Prostate gland (tissue), 2 donors: Measurements from ENCODE around the gene APOD.

Experiments used
- CTCF ChIP-seq, 4 experiments: fragments of 200-600 bp in 2 of 4; fragments of 450-650 bp in 2 of 4; sonication (generic) in 2 of 4; IDR thresholded peaks; 1 replicate in 3 of 4; 2 replicates in 1 of 4; pipeline ENCODE4 v1.5.1; 2016 to 2019; ENCODE audit warnings: antibody characterized with exemption in 4 of 4, mild to moderate bottlenecking in 2 of 4, moderate library complexity in 2 of 4
- POLR2A ChIP-seq: fragments of 450-650 bp; IDR thresholded peaks from one replicate; pipeline ENCODE4 v1.6.1; 2016; ENCODE audit warnings: antibody characterized with exemption, mild to moderate bottlenecking
- POLR2AphosphoS5 ChIP-seq: sonication (generic); formaldehyde crosslinking; IDR thresholded peaks from one replicate; pipeline ENCODE4 v1.6.1; 2017; ENCODE audit warnings: antibody characterized with exemption

GRCh38 chr3:195568630-195569029 lies 15.1 kb downstream of the APOD start:
- TF ChIP-seq CTCF (IDR thresholded peaks at IDR 0.05) (no peak), POLR2A (no peak), POLR2AphosphoS5 (no peak)
